Esophagus muscularis mucosa (tissue), 3 donors: ENCODE measurements around the gene MICAL3.

Experiments used
- CTCF ChIP-seq, 3 experiments: fragments of 200-600 bp in 2 of 3; fragments of 450-650 bp in 1 of 3; sonication (generic) in 2 of 3; IDR thresholded peaks; one replicate each; pipeline ENCODE4 v1.5.1; 2017 to 2019; ENCODE audit warnings: antibody characterized with exemption in 3 of 3, mild to moderate bottlenecking in 2 of 3, moderate library complexity in 1 of 3
- POLR2A ChIP-seq: fragments of 450-650 bp; IDR thresholded peaks from one replicate; pipeline ENCODE4 v1.6.1; 2017; ENCODE audit warnings: antibody characterized with exemption, moderate library complexity, mild to moderate bottlenecking, low read depth

- TF ChIP-seq CTCF (IDR thresholded peaks at IDR 0.05) = no peak
- no peak for TF ChIP-seq POLR2A
Observed at GRCh38 chr22:17902960-17903359, 121.4 kb downstream of the MICAL3 start.
